Lung (tissue), 12 donors: Measurements from ENCODE around the gene ADORA2B. TPM values are rescaled to one million over a fixed set of nuclear protein-coding genes. Genes with fewer than 3 reads are reported as not detected.

Source experiments
- ATAC-seq: fragments of 200-7000 bp; cut with Tn5 transposase; one replicate; pipeline ENCODE4 v1.9.1; 2020; ENCODE audit warnings: moderate number of reproducible peaks; ENCODE audit not compliant: insufficient read depth, low FRiP score
- DNase-seq, 3 donors: peaks; one replicate each; pipeline ENCODE4 v3.0.0-alpha.2; 2013 to 2017
- H3K27ac ChIP-seq, 2 donors: one replicate each; pipeline ENCODE4 v1.5.1; 2013; ENCODE audit warnings: mild to moderate bottlenecking in 2 of 2, moderate library complexity in 2 of 2, control low read depth in 1 of 2, inconsistent platforms in 1 of 2, low read depth in 1 of 2, low read length in 1 of 2
- H3K27me3 ChIP-seq, 3 donors: one replicate each; pipeline ENCODE4 v1.5.1; 2013; ENCODE audit warnings: low read length in 2 of 3; ENCODE audit not compliant: control insufficient read depth in 3 of 3, insufficient read depth in 3 of 3
- H3K36me3 ChIP-seq, 4 donors: one replicate each; pipeline ENCODE4 v1.5.1; 2013; ENCODE audit warnings: low read length in 4 of 4, mild to moderate bottlenecking in 1 of 4, moderate library complexity in 1 of 4; ENCODE audit not compliant: control insufficient read depth in 4 of 4, insufficient read depth in 4 of 4
- H3K4me1 ChIP-seq, 5 donors: one replicate each; pipeline ENCODE4 v1.5.1; 2013; ENCODE audit warnings: low read length in 5 of 5, mild to moderate bottlenecking in 2 of 5, moderate library complexity in 1 of 5; ENCODE audit not compliant: control insufficient read depth in 5 of 5, insufficient read depth in 5 of 5
- H3K4me3 ChIP-seq: one replicate; pipeline ENCODE4 v1.5.1; 2013; ENCODE audit warnings: mild to moderate bottlenecking, control low read depth, moderate library complexity
- H3K9ac ChIP-seq, 2 donors: one replicate each; pipeline ENCODE4 v1.5.1; 2013; ENCODE audit warnings: low read length in 2 of 2, control low read depth in 1 of 2; ENCODE audit not compliant: insufficient read depth in 1 of 2
- H3K9me3 ChIP-seq, 4 donors: one replicate each; pipeline ENCODE4 v1.5.1; 2013; ENCODE audit warnings: low read length in 3 of 4, mild to moderate bottlenecking in 1 of 4, moderate library complexity in 1 of 4; ENCODE audit not compliant: control insufficient read depth in 4 of 4, insufficient read depth in 3 of 4
- WGBS, 2 donors: extraction: QIAGEN DNeasy Blood & Tissue Kit; methylation state at CpG; one replicate each; pipeline ENCODE4 v1.1.7; 2013; 5-methylcytosine and 5-hydroxymethylcytosine counted together
- polyA plus RNA-seq, 2 donors: library from polyadenylated mRNA; stranded (reverse); fragments of 200-250 nt; gene quantifications; one replicate each; pipeline ENCODE4 v1.2.1, GENCODE V29; 2013
- total RNA-seq, 2 donors: library from RNA; depleted of rRNA in 1 of 2; stranded (reverse); fragments of >200 nt in 1 of 2; gene quantifications; one replicate each; pipeline ENCODE4 v1.2.1, GENCODE V29; 2014 to 2021
- TF ChIP-seq, protein P1 (sequence below): IDR thresholded peaks from 2 replicates; pipeline ENCODE4 v1.5.1; 2012; ENCODE audit warnings: mild to moderate bottlenecking; ENCODE audit errors: control extremely low read depth, extremely low read depth
- donor health status: control.
- donor health status: control.
- donor health status: Bipolar disorder and iron deficiency.
- donor health status: healthy.
- donor health status: DM: yes; HTN: yes; CAD: no.

ADORA2B gene
- total and polyA plus RNA-seq, 4 donors, result 4.2 to 9.3 (median 5.3) TPM

DNA sequence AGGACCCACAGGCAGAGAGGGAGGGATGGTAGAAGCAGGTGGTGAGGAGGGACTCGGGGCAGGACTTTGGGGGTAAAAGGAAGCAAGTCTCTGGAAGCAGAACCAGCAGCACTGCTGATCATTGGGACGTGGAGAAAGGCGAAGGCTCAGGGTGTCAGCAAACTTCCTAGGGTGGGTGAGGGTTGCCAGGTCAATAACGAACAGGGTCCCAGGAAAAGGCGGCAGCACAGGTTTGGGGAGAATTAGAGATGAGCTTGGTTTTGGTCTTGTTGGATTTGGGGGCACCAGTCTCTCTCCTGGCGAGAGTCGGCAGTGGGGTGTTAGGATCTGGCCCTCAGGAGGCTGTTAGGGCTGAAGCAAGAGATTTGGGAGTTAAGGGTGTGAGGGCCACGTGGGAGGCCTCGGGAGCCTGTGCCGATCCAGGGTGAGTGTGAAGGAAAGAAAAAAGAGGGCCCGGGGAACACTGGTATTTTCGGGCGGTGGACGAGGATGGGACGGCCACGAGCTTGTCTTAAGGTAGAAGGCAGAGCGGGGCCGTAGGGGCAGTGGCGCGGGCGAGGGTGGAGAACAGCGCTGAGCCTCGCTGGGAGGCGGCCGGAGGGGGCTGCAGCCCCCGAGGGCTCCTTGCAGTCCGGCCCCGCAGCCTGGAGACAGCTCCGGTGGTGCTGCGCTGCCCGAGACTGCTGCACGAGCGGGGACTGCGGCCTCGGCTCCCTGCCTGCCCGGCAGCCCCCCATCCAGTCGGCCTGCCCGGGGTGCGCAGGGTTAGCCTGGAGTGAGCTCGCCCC, 765 bp upstream of the ADORA2B start:
- Histone ChIP-seq H3K4me3 (no peak overlapping the region), H3K27me3 (peaks cover 0 to 10% (median 5%) of the 10 kb centered on the region in 3 donors), H3K9me3 (no peaks in the 10 kb centered on the region), H3K36me3 (no peaks in the 10 kb centered on the region), H3K4me1 (peaks cover 0 to 20% (median 10%) of the 10 kb centered on the region in 5 donors), H3K9ac (no peak overlapping the region), H3K27ac (no peak overlapping the region)
- TF ChIP-seq, protein P1, sequence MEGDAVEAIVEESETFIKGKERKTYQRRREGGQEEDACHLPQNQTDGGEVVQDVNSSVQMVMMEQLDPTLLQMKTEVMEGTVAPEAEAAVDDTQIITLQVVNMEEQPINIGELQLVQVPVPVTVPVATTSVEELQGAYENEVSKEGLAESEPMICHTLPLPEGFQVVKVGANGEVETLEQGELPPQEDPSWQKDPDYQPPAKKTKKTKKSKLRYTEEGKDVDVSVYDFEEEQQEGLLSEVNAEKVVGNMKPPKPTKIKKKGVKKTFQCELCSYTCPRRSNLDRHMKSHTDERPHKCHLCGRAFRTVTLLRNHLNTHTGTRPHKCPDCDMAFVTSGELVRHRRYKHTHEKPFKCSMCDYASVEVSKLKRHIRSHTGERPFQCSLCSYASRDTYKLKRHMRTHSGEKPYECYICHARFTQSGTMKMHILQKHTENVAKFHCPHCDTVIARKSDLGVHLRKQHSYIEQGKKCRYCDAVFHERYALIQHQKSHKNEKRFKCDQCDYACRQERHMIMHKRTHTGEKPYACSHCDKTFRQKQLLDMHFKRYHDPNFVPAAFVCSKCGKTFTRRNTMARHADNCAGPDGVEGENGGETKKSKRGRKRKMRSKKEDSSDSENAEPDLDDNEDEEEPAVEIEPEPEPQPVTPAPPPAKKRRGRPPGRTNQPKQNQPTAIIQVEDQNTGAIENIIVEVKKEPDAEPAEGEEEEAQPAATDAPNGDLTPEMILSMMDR, result no peak
- DNase-seq (no peak), ATAC-seq (no peak)
- WGBS, 2 donors, result 19 to 23% methylated on average over 39 to 40 of the region's 40 CpGs

DNA sequence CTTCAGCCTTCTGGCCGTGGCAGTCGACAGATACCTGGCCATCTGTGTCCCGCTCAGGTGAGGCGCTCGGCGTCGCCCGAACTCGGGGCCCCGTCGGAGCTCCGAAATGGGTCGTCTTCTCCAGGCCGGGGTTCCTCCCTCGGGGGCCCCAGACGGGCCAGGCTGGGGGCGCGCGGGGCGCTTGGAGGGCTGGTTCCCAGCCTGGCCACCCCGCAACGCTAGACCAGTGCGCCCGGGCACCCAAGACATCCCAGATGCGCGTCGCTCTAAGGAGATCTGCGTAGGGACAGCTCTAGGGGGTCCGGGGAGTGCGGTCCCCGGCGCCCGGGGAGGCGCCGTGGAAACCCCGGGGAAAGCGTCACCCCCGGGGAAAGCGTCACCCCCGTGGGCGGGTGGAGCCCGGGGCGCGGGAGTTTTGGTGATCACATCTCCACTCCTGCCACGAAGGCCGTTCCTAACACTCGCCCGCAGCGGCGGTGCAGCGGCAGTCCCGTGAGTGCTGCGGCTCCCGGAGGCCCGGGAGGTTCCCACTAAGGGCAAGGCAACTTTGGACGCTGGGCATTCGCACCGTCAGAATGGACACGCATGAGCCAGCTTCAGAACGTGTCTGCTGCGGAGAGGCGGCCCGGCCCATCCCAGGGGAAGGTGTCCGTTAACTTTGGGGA, 729 bp downstream of the ADORA2B start:
- TF ChIP-seq, protein P1, result no peak
- H3K27ac ChIP-seq, result peak overlapping the region in 1 of 2 donors; percentile 60
- H3K9me3 ChIP-seq, result no peaks in the 10 kb centered on the region
- peaks cover 0 to 20% (median 10%) of the 10 kb centered on the region in 5 donors for H3K4me1 ChIP-seq
- H3K9ac ChIP-seq, result peak overlapping the region in 1 of 2 donors; percentile 7
- ATAC-seq (peak; percentile 6), DNase-seq (peak in 2 of 3 donors; percentile 32 to 38)
- peak overlapping the region; percentile 57 for H3K4me3 ChIP-seq
- H3K27me3 ChIP-seq, result peaks cover 0 to 10% (median 5%) of the 10 kb centered on the region in 3 donors
- WGBS, 2 donors, result 4 to 7% methylated on average over 58 to 64 of the region's 64 CpGs
- no peaks in the 10 kb centered on the region for H3K36me3 ChIP-seq

DNA sequence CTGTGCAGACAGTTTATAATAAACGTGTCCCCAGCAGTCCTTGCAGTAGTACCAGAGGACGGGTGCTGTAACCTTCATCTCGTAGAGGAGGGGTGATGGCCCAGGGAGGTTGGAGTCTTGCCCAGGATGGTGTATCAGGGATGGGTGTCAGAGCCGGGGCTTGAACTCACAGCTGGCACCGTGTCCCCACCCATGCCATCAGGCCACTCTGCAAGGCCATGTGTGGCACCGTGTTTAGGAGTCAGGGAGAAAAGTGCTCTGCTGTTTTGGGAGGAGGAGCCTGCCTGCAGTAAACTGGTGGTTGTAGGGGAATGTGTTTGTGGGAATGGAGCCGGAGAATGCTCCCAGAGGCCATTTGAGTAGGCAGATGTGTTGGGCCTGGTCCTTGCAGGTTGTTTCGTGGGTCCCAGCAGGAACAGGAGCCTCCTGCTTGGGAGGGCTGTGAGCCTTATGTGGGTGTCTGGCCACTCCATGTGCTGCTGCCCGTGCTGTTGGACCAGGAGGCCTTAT, 1.7 kb downstream of the ADORA2B start:
- Histone ChIP-seq H3K9ac (no peak overlapping the region), H3K36me3 (no peaks in the 10 kb centered on the region), H3K9me3 (peaks cover 0 to 1% (median 0%) of the 10 kb centered on the region in 4 donors), H3K27ac (peak overlapping the region in 1 of 2 donors; percentile 8), H3K27me3 (peaks cover 0 to 10% (median 5%) of the 10 kb centered on the region in 3 donors), H3K4me3 (no peak overlapping the region), H3K4me1 (peaks cover 0 to 20% (median 10%) of the 10 kb centered on the region in 5 donors)
- TF ChIP-seq, protein P1, result no peak
- 62 to 70% methylated on average over 9 of the region's 9 CpGs for WGBS, 2 donors
- no peak for DNase-seq
- no peak for ATAC-seq
